Lung (tissue), 12 donors: ENCODE results near the gene SKP2. TPM values are rescaled to one million over a fixed set of nuclear protein-coding genes. Genes with fewer than 3 reads are reported as not detected.

Experiments used
- ATAC-seq: fragments of 200-7000 bp; cut with Tn5 transposase; one replicate; pipeline ENCODE4 v1.9.1; 2020; ENCODE audit warnings: moderate number of reproducible peaks; ENCODE audit not compliant: insufficient read depth, low FRiP score
- DNase-seq, 3 donors: peaks; one replicate each; pipeline ENCODE4 v3.0.0-alpha.2; 2013 to 2017
- H3K27ac ChIP-seq, 2 donors: one replicate each; pipeline ENCODE4 v1.5.1; 2013; ENCODE audit warnings: mild to moderate bottlenecking in 2 of 2, moderate library complexity in 2 of 2, control low read depth in 1 of 2, inconsistent platforms in 1 of 2, low read depth in 1 of 2, low read length in 1 of 2
- H3K27me3 ChIP-seq, 3 donors: one replicate each; pipeline ENCODE4 v1.5.1; 2013; ENCODE audit warnings: low read length in 2 of 3; ENCODE audit not compliant: control insufficient read depth in 3 of 3, insufficient read depth in 3 of 3
- H3K36me3 ChIP-seq, 4 donors: one replicate each; pipeline ENCODE4 v1.5.1; 2013; ENCODE audit warnings: low read length in 4 of 4, mild to moderate bottlenecking in 1 of 4, moderate library complexity in 1 of 4; ENCODE audit not compliant: control insufficient read depth in 4 of 4, insufficient read depth in 4 of 4
- H3K4me1 ChIP-seq, 5 donors: one replicate each; pipeline ENCODE4 v1.5.1; 2013; ENCODE audit warnings: low read length in 5 of 5, mild to moderate bottlenecking in 2 of 5, moderate library complexity in 1 of 5; ENCODE audit not compliant: control insufficient read depth in 5 of 5, insufficient read depth in 5 of 5
- H3K4me3 ChIP-seq: one replicate; pipeline ENCODE4 v1.5.1; 2013; ENCODE audit warnings: mild to moderate bottlenecking, control low read depth, moderate library complexity
- H3K9ac ChIP-seq, 2 donors: one replicate each; pipeline ENCODE4 v1.5.1; 2013; ENCODE audit warnings: low read length in 2 of 2, control low read depth in 1 of 2; ENCODE audit not compliant: insufficient read depth in 1 of 2
- H3K9me3 ChIP-seq, 4 donors: one replicate each; pipeline ENCODE4 v1.5.1; 2013; ENCODE audit warnings: low read length in 3 of 4, mild to moderate bottlenecking in 1 of 4, moderate library complexity in 1 of 4; ENCODE audit not compliant: control insufficient read depth in 4 of 4, insufficient read depth in 3 of 4
- WGBS, 2 donors: extraction: QIAGEN DNeasy Blood & Tissue Kit; methylation state at CpG; one replicate each; pipeline ENCODE4 v1.1.7; 2013; 5-methylcytosine and 5-hydroxymethylcytosine counted together
- polyA plus RNA-seq, 2 donors: library from polyadenylated mRNA; stranded (reverse); fragments of 200-250 nt; gene quantifications; one replicate each; pipeline ENCODE4 v1.2.1, GENCODE V29; 2013
- total RNA-seq, 2 donors: library from RNA; depleted of rRNA in 1 of 2; stranded (reverse); fragments of >200 nt in 1 of 2; gene quantifications; one replicate each; pipeline ENCODE4 v1.2.1, GENCODE V29; 2014 to 2021
- TF ChIP-seq, protein P1 (sequence below): IDR thresholded peaks from 2 replicates; pipeline ENCODE4 v1.5.1; 2012; ENCODE audit warnings: mild to moderate bottlenecking; ENCODE audit errors: control extremely low read depth, extremely low read depth
- donor health status: control.
- donor health status: control.
- donor health status: Bipolar disorder and iron deficiency.
- donor health status: healthy.
- donor health status: DM: yes; HTN: yes; CAD: no.

The SKP2 gene
- total and polyA plus RNA-seq, 4 donors, result 4.8 to 30.6 (median 10.0) TPM

DNA sequence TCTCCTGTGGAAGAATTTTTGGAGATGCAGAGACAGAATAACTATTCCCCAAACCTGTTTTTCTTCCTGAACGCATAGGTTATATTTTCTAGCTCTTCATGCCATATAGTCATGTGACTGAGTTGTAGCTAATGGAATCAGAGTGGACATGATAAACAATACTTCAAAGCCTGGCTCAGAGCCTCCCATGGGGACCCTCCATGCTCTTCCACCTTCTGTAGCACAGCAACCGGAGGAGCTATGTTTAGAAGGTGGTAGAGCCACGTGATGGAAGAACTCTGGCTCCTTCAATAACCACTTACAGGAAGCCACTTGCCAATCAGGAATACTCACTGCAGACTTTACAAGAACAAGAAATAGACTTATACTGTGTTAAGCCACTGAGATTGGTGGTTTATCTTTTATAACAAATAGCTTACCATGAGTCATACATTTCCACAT, 50.6 kb downstream of the SKP2 start:
- Histone ChIP-seq H3K9me3 (no peaks in the 10 kb centered on the region), H3K27me3 (no peaks in the 10 kb centered on the region), H3K36me3 (peaks cover 5 to 25% (median 9%) of the 10 kb centered on the region in 4 donors), H3K27ac (peak overlapping the region in 1 of 2 donors; percentile 33), H3K9ac (no peak overlapping the region), H3K4me3 (no peak overlapping the region), H3K4me1 (peaks cover 0 to 10% (median 0%) of the 10 kb centered on the region in 5 donors)
- 56 to 58% methylated on average over 3 of the region's 3 CpGs for WGBS, 2 donors
- ATAC-seq (no peak), DNase-seq (peak in 1 of 3 donors; percentile 16)
- TF ChIP-seq, protein P1, sequence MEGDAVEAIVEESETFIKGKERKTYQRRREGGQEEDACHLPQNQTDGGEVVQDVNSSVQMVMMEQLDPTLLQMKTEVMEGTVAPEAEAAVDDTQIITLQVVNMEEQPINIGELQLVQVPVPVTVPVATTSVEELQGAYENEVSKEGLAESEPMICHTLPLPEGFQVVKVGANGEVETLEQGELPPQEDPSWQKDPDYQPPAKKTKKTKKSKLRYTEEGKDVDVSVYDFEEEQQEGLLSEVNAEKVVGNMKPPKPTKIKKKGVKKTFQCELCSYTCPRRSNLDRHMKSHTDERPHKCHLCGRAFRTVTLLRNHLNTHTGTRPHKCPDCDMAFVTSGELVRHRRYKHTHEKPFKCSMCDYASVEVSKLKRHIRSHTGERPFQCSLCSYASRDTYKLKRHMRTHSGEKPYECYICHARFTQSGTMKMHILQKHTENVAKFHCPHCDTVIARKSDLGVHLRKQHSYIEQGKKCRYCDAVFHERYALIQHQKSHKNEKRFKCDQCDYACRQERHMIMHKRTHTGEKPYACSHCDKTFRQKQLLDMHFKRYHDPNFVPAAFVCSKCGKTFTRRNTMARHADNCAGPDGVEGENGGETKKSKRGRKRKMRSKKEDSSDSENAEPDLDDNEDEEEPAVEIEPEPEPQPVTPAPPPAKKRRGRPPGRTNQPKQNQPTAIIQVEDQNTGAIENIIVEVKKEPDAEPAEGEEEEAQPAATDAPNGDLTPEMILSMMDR, result no peak

DNA sequence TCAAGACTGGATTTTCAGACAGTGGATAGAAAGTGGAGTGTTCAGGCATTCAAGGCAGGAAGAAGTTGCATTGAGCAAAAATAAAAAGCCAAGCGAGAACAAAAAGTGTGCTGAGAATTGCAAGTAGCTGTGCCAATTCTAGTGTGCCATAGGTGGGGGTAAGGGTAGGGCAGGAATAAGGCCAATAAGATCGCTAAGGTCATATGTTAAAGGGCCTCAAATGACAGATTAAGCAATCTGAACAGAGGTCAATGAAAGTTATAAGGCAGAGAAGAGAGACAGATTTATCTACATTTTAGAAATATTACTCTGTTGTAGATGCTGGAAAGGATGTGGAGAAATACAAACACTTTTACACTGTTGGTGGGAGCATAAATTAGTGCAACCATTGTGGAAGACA, 53.4 kb downstream of the SKP2 start:
- H3K4me3 ChIP-seq, result no peak overlapping the region
- no peak overlapping the region for H3K27ac ChIP-seq
- WGBS, 2 donors, result 95 to 96% methylated on average over 2 of the region's 2 CpGs
- H3K27me3 ChIP-seq, result no peaks in the 10 kb centered on the region
- TF ChIP-seq, protein P1, result no peak
- peaks cover 5 to 21% (median 7%) of the 10 kb centered on the region in 4 donors for H3K36me3 ChIP-seq
- no peak for ATAC-seq
- DNase-seq, result no peak
- peaks cover 0 to 10% (median 0%) of the 10 kb centered on the region in 5 donors for H3K4me1 ChIP-seq
- no peaks in the 10 kb centered on the region for H3K9me3 ChIP-seq
- no peak overlapping the region for H3K9ac ChIP-seq

DNA sequence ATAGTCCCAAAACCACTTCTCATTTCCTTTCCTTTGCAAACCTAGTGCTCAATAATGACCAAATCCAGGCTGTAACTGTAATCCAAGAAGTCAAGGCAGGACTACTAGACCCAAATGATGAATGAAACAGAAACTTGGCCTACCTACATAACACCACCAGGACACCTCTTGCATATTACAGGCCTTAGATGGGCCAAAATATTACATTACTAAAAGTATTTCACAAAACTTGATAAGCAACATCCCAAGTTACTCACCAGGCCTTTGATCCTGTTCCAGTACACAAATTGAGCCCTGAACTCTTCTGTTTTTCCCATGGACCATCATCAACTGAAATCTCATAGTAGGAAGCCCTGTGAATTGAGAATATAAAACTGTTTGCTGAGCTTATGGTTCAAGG, 55.0 kb downstream of the SKP2 start:
- TF ChIP-seq, protein P1, result no peak
- ATAC-seq (no peak), DNase-seq (no peak)
- Histone ChIP-seq H3K4me3 (no peak overlapping the region), H3K36me3 (peaks cover 3 to 21% (median 6%) of the 10 kb centered on the region in 4 donors), H3K27ac (no peak overlapping the region), H3K4me1 (peaks cover 0 to 10% (median 0%) of the 10 kb centered on the region in 5 donors), H3K27me3 (no peaks in the 10 kb centered on the region), H3K9ac (no peak overlapping the region), H3K9me3 (no peaks in the 10 kb centered on the region)

GRCh38 chr5:36208786-36209185, 56.9 kb downstream of the SKP2 start:
- no peak for ATAC-seq
- DNase-seq, result no peak
- TF ChIP-seq, protein P1, result no peak
- H3K9me3 ChIP-seq, result no peaks in the 10 kb centered on the region
- no peaks in the 10 kb centered on the region for H3K27me3 ChIP-seq
- H3K27ac ChIP-seq, result no peak overlapping the region
- WGBS, 2 donors, result 99 to 100% methylated on average over 2 of the region's 2 CpGs
- H3K9ac ChIP-seq, result no peak overlapping the region
- H3K36me3 ChIP-seq, result peaks cover 4 to 25% (median 10%) of the 10 kb centered on the region in 4 donors
- peaks cover 0 to under 1% (median 0%) of the 10 kb centered on the region in 5 donors for H3K4me1 ChIP-seq
- H3K4me3 ChIP-seq, result no peak overlapping the region
